ENCODE measurements around the gene AKT1. TPM values are rescaled to one million over a fixed set of nuclear protein-coding genes. Genes with fewer than 3 reads are reported as not detected.

AKT1 gene
- total RNA-seq, 1 donor from 2014 or later: 133 TPM

DNA sequence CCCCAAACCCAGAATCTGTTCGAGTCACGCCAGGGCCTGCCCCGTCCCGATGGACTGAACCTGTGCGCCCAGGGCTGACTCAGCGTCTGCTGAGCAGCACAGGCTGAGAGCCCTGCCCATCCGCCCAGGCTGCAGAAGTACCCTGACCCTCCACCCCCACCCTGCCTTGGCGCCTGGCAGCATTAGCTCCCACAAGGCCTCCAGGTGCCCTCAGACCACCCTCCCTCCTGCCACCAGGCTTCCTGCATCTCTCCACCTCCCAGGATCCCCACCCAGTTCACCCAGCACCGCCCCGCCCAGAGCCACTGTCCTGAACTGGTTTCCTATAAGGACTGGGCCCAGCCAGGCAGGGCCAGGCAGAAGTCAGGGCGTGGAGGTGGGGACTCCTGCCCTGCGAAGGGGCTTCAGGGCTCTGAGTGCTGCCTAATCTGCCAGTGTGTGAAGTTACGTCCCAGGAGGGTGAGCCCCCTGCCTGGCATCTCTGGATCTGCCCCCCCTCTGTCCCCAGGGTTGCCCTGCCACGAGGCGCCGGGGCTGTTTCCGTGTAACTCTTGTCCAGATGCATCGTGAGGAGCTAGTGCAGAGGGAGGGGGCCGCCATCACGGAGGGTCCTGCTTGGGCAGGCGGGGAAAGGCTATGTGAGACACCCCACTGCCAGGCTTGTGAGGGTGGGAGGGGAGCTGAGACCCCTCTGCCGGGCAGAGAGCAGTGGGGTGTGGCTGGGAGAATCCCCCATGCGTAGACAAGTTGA lies 62.4 kb downstream of the AKT1 start:
- peaks cover 22% of the 10 kb centered on the region for H3K27me3 Mint-ChIP-seq (ENCODE audit: unreplicated experiment)
- TF ChIP-seq, protein P1, sequence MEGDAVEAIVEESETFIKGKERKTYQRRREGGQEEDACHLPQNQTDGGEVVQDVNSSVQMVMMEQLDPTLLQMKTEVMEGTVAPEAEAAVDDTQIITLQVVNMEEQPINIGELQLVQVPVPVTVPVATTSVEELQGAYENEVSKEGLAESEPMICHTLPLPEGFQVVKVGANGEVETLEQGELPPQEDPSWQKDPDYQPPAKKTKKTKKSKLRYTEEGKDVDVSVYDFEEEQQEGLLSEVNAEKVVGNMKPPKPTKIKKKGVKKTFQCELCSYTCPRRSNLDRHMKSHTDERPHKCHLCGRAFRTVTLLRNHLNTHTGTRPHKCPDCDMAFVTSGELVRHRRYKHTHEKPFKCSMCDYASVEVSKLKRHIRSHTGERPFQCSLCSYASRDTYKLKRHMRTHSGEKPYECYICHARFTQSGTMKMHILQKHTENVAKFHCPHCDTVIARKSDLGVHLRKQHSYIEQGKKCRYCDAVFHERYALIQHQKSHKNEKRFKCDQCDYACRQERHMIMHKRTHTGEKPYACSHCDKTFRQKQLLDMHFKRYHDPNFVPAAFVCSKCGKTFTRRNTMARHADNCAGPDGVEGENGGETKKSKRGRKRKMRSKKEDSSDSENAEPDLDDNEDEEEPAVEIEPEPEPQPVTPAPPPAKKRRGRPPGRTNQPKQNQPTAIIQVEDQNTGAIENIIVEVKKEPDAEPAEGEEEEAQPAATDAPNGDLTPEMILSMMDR (IDR thresholded peaks at IDR 0.05; ENCODE audit: unreplicated experiment): no peak
- no peaks in the 10 kb centered on the region for H3K9me3 Mint-ChIP-seq (ENCODE audit: unreplicated experiment)
- no peak overlapping the region for H3K4me3 Mint-ChIP-seq (ENCODE audit: unreplicated experiment)
- DNase-seq (ENCODE audit: low spot score): no peak
- peaks cover 6% of the 10 kb centered on the region for H3K4me1 Mint-ChIP-seq (ENCODE audit: unreplicated experiment)
- H3K36me3 Mint-ChIP-seq (ENCODE audit: low read depth, unreplicated experiment): no peaks in the 10 kb centered on the region
- H3K27ac Mint-ChIP-seq (ENCODE audit: unreplicated experiment): no peak overlapping the region

DNA sequence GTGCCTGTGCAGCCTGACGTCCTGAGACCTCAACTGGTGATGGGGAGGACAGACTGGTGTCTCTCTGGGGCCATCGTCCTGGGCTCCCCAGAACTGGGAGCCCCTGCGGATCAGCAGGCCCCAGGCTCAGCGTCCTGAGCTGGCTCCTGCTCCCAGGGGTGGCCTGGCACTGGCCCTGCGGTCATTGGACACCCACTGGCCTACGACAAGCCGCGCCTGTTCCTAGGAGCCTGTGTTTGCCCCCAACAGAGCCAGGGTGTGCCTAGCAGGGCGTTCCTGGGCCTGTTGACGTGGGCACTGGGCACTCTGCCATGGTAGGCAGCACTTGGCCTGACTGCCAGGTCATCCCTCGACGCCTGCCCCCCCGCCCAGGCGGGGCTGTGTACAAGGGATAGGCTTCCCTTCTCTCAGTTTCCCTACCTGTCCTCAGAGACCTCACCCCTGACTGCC lies 63.2 kb downstream of the AKT1 start:
- H3K27ac Mint-ChIP-seq (ENCODE audit: unreplicated experiment): no peak overlapping the region

DNA sequence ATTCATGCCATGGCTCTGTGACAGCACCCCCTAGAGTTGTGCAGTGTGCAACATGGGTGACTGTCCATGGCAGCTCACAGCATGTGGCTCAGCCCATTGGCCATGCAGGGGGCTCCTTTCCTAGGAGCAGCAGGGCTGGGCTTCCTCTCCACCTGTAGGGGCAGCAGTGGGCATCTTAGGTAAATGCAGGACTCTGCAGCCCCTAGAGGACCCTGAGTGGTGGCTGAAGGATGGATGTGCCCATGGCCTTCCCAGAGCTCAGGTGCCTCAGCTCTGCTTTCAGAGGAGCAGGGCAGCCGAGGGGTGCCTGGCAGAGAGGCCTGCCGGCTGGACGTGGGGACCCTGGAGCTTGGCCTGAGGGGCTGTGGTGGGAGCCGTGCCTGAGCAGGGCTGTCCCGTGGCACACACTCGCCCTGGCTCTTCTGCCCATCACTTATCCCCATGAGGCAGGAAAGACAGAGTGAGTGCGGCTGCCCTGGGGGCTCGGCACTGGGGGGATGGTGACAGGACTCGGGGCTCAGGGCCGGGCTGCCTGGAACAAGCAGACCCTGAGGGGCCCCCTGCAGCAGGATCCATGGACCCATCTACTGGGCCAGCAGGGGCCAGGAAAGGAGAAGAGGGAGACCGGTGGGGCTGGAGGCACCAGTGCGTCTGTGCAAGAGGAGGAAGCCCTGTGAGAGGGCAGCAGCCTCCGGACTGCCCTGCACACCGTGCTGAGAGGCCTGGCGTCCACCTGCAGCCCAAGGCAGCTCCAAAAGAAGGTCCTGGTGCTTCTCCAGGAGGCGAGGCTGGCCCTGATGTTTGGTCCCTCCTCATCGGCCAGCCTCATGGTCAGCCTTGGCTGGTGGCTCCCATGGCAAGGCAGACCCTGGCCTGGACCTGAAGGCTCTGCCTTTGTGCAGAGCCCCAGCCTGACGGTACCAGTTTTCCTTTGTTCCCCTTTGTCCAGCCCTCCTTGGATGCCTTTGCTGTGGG lies 63.9 kb downstream of the AKT1 start:
- peaks cover 17% of the 10 kb centered on the region for H3K27me3 Mint-ChIP-seq (ENCODE audit: unreplicated experiment)
- peaks cover 6% of the 10 kb centered on the region for H3K4me1 Mint-ChIP-seq (ENCODE audit: unreplicated experiment)
- H3K27ac Mint-ChIP-seq (ENCODE audit: unreplicated experiment): no peak overlapping the region
- H3K36me3 Mint-ChIP-seq (ENCODE audit: low read depth, unreplicated experiment): no peaks in the 10 kb centered on the region
- no peak for DNase-seq (ENCODE audit: low spot score)
- TF ChIP-seq, protein P1 (IDR thresholded peaks at IDR 0.05; ENCODE audit: unreplicated experiment): peak; percentile 15
- H3K4me3 Mint-ChIP-seq (ENCODE audit: unreplicated experiment): no peak overlapping the region
- H3K9me3 Mint-ChIP-seq (ENCODE audit: unreplicated experiment): no peaks in the 10 kb centered on the region

More for the DNA sequence above, 63.2 kb downstream of the AKT1 start:
- Mint-ChIP-seq H3K27me3 (ENCODE audit: unreplicated experiment) (peaks cover 16% of the 10 kb centered on the region), H3K36me3 (ENCODE audit: low read depth, unreplicated experiment) (no peaks in the 10 kb centered on the region), H3K4me1 (ENCODE audit: unreplicated experiment) (peaks cover 6% of the 10 kb centered on the region), H3K4me3 (ENCODE audit: unreplicated experiment) (no peak overlapping the region), H3K9me3 (ENCODE audit: unreplicated experiment) (no peaks in the 10 kb centered on the region)
- DNase-seq (ENCODE audit: low spot score): no peak
- TF ChIP-seq, protein P1 (IDR thresholded peaks at IDR 0.05; ENCODE audit: unreplicated experiment): no peak

DNA sequence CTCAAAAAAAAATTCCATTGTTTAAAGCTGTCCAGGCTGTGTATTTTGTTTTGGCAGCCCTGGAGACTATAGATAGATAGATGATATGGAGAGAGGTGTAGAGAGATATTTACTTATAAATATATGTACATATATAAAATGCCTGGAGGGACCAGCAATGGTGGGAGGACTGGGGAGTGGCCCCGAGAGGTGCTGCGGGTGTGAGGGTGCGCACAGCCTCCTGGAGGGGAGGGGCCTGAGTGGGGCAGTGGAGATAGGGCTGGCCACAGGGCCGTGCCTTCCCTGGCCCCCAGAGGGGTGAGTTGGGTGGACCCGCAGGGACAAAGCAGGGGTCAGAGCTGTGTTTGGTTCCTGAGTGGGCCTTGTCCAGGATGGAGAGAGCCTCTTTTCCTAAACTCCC lies 65.1 kb downstream of the AKT1 start:
- TF ChIP-seq, protein P1 (IDR thresholded peaks at IDR 0.05; ENCODE audit: unreplicated experiment): no peak
- Mint-ChIP-seq H3K9me3 (ENCODE audit: unreplicated experiment) (no peaks in the 10 kb centered on the region), H3K27me3 (ENCODE audit: unreplicated experiment) (peaks cover 17% of the 10 kb centered on the region), H3K4me1 (ENCODE audit: unreplicated experiment) (no peaks in the 10 kb centered on the region), H3K4me3 (ENCODE audit: unreplicated experiment) (no peak overlapping the region), H3K36me3 (ENCODE audit: low read depth, unreplicated experiment) (no peaks in the 10 kb centered on the region), H3K27ac (ENCODE audit: unreplicated experiment) (no peak overlapping the region)
- no peak for DNase-seq (ENCODE audit: low spot score)

Measured in endothelial cell (in vitro differentiated cells).